GM12864 (cell line): ENCODE measurements around the gene CKB.
A peak's percentile ranks its signal among the peaks of the same experiment; 100 is the strongest.

ENCODE experiments used
- DNase-seq: peaks from one replicate; pipeline ENCODE4 v3.0.0-alpha.2; 2011; ENCODE audit warnings: low read depth
- H3K4me3 ChIP-seq: 2 replicates; pipeline ENCODE4 v1.5.1; 2011; ENCODE audit warnings: mild to moderate bottlenecking, low read depth, low read length, control low read depth
- CTCF ChIP-seq: IDR thresholded peaks from 2 replicates; pipeline ENCODE4 v1.5.1; 2011; ENCODE audit warnings: low read depth, mild to moderate bottlenecking, moderate library complexity, low read length, control low read depth, inconsistent platforms; ENCODE audit errors: missing control alignments

The CKB gene

DNA sequence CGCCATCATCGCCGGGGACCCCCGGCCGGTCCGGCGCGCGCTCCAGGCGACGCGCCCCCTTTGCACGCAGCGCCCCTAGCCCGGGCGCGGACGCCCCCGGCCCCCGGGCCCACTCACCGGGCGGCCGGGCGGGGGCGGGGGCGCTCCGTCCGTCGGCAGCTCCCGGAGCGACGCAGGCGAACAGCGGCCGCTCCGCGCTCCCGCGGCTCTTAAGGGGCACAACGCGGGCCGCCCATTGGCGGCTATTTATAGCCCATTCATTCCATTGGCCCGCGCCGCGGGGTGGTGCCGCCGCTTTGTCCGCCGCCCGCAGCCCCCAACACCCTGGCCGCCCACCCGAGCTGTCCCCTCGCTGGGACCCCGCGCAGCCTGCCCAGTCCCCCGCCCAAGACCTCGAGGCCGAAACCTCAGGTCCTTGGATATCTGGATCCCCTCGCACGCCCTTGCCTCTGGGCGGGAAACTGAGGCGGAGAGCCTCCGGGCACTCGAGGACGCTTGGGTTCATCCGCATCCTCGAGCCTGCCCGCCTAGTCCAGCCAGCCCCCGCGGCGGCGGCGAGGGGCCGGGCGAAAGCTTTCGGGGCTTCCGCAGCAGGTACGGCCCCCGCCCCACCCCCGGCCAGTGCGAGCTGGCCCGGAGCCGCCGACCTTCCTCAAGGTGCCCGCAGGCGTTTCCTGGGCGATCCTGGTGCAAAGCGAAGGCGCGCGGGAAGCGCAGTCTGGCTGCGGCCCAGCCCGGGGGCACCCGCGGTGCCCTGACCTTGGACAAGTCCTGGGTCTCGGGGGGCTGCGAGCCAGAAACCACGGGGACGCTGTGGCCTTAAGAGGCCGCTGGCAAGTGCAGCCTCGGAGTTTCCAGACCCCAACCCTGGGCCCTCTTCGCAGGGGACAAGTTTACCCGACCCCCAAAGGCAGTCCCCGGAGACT, at the start of gene CKB:
TSS of gene CKB (minus strand) at position 182 of the 926 bp plus-strand sequence. CDS start 337 bp downstream, outside the sequence.
- peak within 1 kb of the TSS; percentile 52 for H3K4me3 ChIP-seq
- no peak for DNase-seq
- no peak for TF ChIP-seq CTCF

DNA sequence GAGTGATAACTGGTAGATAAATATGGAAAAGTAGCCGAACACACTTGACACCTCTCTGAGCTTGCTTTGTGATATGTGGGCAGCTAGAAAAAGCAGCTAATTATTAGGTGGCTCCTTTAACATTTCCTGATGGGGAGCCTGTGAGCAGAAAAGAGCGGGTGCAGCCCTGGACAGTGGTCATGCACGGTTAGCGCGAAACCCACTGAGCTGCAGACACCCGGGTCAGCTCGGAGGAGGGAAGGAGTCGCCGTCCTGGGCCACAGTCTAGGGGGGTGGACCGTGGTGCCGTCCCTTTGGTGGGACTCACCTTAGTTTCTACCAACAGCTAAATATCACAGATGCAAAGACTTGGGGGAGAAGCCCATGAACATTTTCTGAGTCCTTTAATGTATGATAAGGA, 46.8 kb upstream of the CKB start:
- no peak for DNase-seq
- TF ChIP-seq CTCF: no peak
- H3K4me3 ChIP-seq: no peak overlapping the region

- no peak overlapping the region for H3K4me3 ChIP-seq
- no peak for DNase-seq
- TF ChIP-seq CTCF: no peak
Observed at GRCh38 chr14:103568952-103569351, 46.3 kb upstream of the CKB start.

DNA sequence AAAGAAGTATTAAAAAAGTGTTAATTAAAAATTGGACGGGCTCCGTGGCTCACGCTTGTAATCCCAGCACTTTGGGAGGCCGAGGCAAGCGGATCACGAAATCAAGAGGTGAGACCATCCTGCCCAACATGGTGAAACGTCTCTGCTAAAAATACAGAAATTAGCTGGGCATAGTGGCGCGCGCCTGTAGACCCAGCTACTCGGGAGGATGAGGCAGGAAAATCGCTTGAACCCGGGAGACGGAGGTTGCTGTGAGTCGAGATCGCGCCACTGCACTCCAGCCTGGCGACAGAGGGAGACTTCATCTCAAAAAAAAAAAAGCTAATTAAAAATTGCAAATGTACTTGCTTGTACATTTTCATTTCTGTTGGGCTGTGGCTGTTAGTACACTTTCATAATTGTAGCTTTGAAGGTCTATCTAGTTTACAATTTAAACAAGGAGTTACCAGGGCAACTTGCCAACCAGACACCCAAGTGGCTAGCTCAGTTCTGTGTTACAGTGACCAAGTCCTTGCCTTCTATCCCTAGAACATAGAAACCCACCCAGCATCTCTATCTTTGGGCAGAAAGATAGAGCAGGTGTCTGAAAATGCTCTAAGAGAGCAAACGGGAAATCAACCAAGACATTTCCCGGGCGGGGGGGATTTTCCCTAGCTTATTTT, 41.3 kb upstream of the CKB start:
- no peak for TF ChIP-seq CTCF
- no peak for DNase-seq
- H3K4me3 ChIP-seq: peak overlapping the region; percentile 99

DNA sequence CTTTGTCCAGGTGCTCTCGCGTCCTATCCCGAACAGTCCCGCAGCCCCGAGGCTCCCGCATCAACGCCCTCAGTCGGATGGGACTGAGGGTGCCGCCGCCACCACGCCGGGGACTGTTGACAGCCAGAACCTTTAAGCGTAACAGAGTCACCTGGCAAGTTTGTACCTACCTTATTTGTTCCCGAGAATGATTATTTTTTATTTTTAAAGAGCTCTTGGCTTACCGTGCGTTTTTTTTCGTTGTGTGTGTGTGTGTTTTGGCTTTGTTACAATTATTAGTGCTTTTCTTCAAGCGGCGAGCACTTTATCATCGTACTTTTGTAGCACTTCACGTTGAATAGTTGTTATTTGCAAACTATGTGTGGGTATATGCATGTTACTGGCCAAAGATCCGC, 40.6 kb upstream of the CKB start:
- peak overlapping the region; percentile 99 for H3K4me3 ChIP-seq
- no peak for TF ChIP-seq CTCF

DNA sequence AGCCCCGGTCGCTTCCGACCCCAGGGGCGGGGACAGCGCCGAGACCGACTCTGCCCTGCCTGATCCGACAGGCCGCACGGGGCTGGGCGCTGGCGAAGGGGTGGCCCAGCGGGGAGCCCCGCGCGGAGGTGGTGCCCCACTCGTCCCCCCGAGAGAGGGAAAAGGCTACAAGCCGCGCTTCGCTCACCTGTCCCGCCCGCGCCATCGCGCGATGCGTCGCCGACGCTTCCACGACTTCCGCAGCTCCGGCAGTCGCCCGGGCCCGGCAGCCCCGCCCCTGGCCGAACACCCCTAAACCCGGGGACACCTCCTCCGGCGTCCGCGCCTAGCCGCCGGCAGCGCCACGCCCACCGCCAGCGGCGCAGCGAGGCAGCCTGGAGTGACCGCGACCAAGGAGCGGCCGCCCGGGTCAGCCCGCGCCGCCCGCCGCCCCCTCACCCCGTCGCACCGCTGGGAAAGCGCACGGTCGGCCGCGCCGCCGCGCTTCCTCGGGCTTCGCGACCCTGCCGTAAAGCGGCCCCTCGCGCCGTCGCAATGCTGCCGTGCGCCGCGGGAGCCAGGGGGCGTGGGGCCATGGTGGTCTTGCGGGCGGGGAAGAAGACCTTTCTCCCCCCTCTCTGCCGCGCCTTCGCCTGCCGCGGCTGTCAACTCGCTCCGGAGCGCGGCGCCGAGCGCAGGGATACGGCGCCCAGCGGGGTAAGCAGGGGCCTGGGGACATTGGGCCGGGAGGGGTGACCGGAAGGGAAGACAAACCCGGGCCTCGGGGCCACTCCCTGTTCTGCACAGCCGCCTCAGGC, 40.0 kb upstream of the CKB start, which contains the start of the genes BAG5 and COA8:
TSS of gene BAG5 (minus strand) at position 229 of the 797 bp plus-strand sequence. CDS start 1,493 bp downstream, outside the sequence.
TSS of gene COA8 (plus strand) at position 532 of the 797 bp plus-strand sequence. CDS start at position 574, 42 bp downstream.
- TF ChIP-seq CTCF: no peak
- DNase-seq: peak; percentile 58
- peak within 1 kb of the TSS; percentile 99 for H3K4me3 ChIP-seq

More for the DNA sequence above, 40.6 kb upstream of the CKB start:
- DNase-seq: no peak
